ENCODE data around the gene SPRR2A.
"Not testable (repeated sequence)": the region's sequence is repeated elsewhere in the genome, so short reads cannot be mapped to it uniquely, and the experiment has no call there.

SPRR2A gene

GRCh38 chr1:153024413-153024812 is 32.9 kb downstream of the SPRR2A start:
- DNase-seq, result no peak

- DNase-seq, result no peak
Observed at GRCh38 chr1:153023109-153023508, 34.2 kb downstream of the SPRR2A start.

- DNase-seq, result not testable (repeated sequence)
Observed at GRCh38 chr1:153022340-153022739, 35.0 kb downstream of the SPRR2A start.

- not testable (repeated sequence) for DNase-seq
Observed at GRCh38 chr1:153021829-153022228, 35.5 kb downstream of the SPRR2A start.

- DNase-seq, result not testable (repeated sequence)
Observed at GRCh38 chr1:153011235-153011758, 46.0 kb downstream of the SPRR2A start.
